K562 (cell line): ENCODE measurements around the gene TUBD1. TPM values are rescaled to one million over a fixed set of nuclear protein-coding genes. Genes with fewer than 3 reads are reported as not detected.

ENCODE experiments used
- DNMT1 ChIP-seq: fragments of 450-650 bp; IDR thresholded peaks from 2 replicates; pipeline ENCODE4 v1.6.1; 2016; ENCODE audit warnings: antibody characterized with exemption, mild to moderate bottlenecking
- ESRRB ChIP-seq: fragments of 250-450 bp; sonication (Bioruptor Pico); IDR thresholded peaks from 2 replicates; pipeline ENCODE4 v1.5.0; 2020; ENCODE audit warnings: mild to moderate bottlenecking, moderate library complexity, borderline replicate concordance
- HMG20B ChIP-seq: fragments of 250-450 bp; sonication (Bioruptor Pico); IDR thresholded peaks from 2 replicates; pipeline ENCODE4 v1.5.0; 2021; ENCODE audit warnings: mild to moderate bottlenecking
- HNRNPK ChIP-seq: fragments of 200-400 bp; formaldehyde crosslinking; IDR thresholded peaks from one replicate; pipeline ENCODE4 v1.6.1; 2018; ENCODE audit warnings: mild to moderate bottlenecking, low read depth, low read length; ENCODE audit not compliant: poor library complexity, severe bottlenecking
- KLF13 ChIP-seq: fragments of 450-650 bp; IDR thresholded peaks from 2 replicates; pipeline ENCODE4 v1.6.1; 2016; ENCODE audit warnings: missing genetic modification characterization, low read depth, mild to moderate bottlenecking, missing compliant biosample characterization, moderate library complexity, borderline replicate concordance
- MAFK ChIP-seq: IDR thresholded peaks from 2 replicates; pipeline ENCODE4 v1.6.1; 2011; ENCODE audit warnings: low read length, improper control_type of control experiment
- MGA ChIP-seq: fragments of 450-650 bp; IDR thresholded peaks from 2 replicates; pipeline ENCODE4 v1.6.1; 2016; ENCODE audit warnings: mild to moderate bottlenecking, moderate library complexity
- MITF ChIP-seq: IDR thresholded peaks from 2 replicates; pipeline ENCODE4 v1.6.1; 2014; ENCODE audit warnings: antibody characterized with exemption
- NCOR1 ChIP-seq: fragments of 450-650 bp; IDR thresholded peaks from 2 replicates; pipeline ENCODE4 v1.6.1; 2016; ENCODE audit warnings: mild to moderate bottlenecking, moderate library complexity
- NFXL1 ChIP-seq: fragments of 450-650 bp; formaldehyde crosslinking; IDR thresholded peaks from 2 replicates; pipeline ENCODE4 v1.4.0; 2021; ENCODE audit warnings: mild to moderate bottlenecking
- TAL1 ChIP-seq: fragments of 450-650 bp; IDR thresholded peaks from 2 replicates; pipeline ENCODE4 v1.6.1; 2016; ENCODE audit warnings: mild to moderate bottlenecking
- ZNF764 ChIP-seq: fragments of 250-450 bp; sonication (Bioruptor Pico); IDR thresholded peaks from 2 replicates; pipeline ENCODE4 v1.4.0; 2020; ENCODE audit warnings: low read depth, mild to moderate bottlenecking, moderate library complexity
- polyA plus RNA-seq, 8 experiments: library from polyadenylated mRNA; depleted of rRNA in 4 of 8; stranded (reverse) in 5 of 8; unstranded in 3 of 8; fragments of >200 nt; fragmentation: Nextera tagmentation in 2 of 8; fragmentation: Illumina TruSeq in 1 of 8; extraction: Ambion mirVana in 2 of 8; extraction: Trizol in 1 of 8; gene quantifications; 2 replicates each; pipeline versions ENCODE4 v1.2.1 to v1.2.3, GENCODE V29; 2011 to 2014; ENCODE audit warnings: inconsistent platforms in 1 of 8, missing spikeins in 1 of 8
- total RNA-seq, 7 experiments: library from RNA; depleted of rRNA in 6 of 7; stranded (reverse); fragments of >200 nt in 6 of 7; fragmentation: Illumina TruSeq in 2 of 7; extraction: Trizol in 2 of 7; gene quantifications; 2 replicates each; pipeline versions ENCODE4 v1.2.1 to v1.2.3, GENCODE V29; 2011 to 2021; ENCODE audit warnings: low replicate concordance in 1 of 7

Gene TUBD1
- total and polyA plus RNA-seq, 9 of the 15 experiments (the other 6 are each of a cell fraction or from before 2014, with no cell fraction given) = 10.8 to 35.3 (median 17.9) TPM

- TF ChIP-seq MGA (no peak; the same call in 1 of the 2 replicates), NCOR1 (peak; percentile 83), NFXL1 (peak; percentile 77; the same call in 1 of the 2 replicates), DNMT1 (no peak), MITF (no peak; the same call in 1 of the 2 replicates), MAFK (peak; percentile 71), ZNF764 (CRISPR knock-in tag) (no peak), HNRNPK (no peak), ESRRB (CRISPR knock-in tag) (no peak), HMG20B (no peak), TAL1 (no peak; the same call in 1 of the 2 replicates), KLF13 (tag) (no peak)
These were observed 55.3 kb downstream of the TUBD1 start (continued) for GRCh38 chr17:59837308-59838051.
